Measurements from ENCODE around the gene PPEF2.

Gene PPEF2

DNA sequence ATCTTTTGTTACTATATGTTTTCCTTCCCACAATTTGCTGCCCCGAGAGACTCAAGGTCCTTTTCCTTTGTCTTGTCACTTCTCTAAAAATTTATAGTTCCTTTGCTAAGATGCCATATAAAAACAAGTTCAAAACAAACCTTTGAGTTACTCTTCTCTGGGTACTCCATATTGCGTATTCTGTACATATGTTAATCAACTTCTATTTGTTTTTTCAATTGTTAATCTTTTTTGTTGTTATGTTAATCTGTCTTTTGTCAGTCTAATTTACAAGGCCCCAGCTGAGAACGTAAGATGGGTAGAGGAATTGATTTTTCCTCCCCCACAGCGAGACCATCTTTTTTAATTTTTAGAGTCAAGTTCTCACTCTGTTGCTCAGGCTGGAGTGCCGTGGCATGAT, 7.2 kb upstream of the PPEF2 start:
- no peak overlapping the region for H3K4ac ChIP-seq (ENCODE audit: low read depth in 1 of 2, low read length in 2 of 2)
- H3K79me1 ChIP-seq (replicated peaks; ENCODE audit: low read length, poor library complexity, severe bottlenecking), result no peaks in the 10 kb centered on the region
- no peak overlapping the region for H3K4me2 ChIP-seq (ENCODE audit: low read length, poor library complexity, severe bottlenecking)
- DNase-seq, result no peak
- H3K23ac ChIP-seq (ENCODE audit: low read length in 2 of 2), result no peak overlapping the region
- H3K4me3 ChIP-seq (ENCODE audit: insufficient read depth in 1 of 2, low read depth in 1 of 2, low read length in 2 of 2), result no peak overlapping the region
- H3K9me3 ChIP-seq (ENCODE audit: control insufficient read depth, low read length), result peaks cover 4% of the 10 kb centered on the region
- no peak overlapping the region for H3K9ac ChIP-seq (ENCODE audit: low read length)
- H4K91ac ChIP-seq (ENCODE audit: low read length), result no peak overlapping the region
- no peak overlapping the region for H2BK12ac ChIP-seq (ENCODE audit: low read length in 2 of 2)
- no peak overlapping the region for H3K27ac ChIP-seq (ENCODE audit: low read length, poor library complexity, severe bottlenecking)
- no peak overlapping the region for H2BK5ac ChIP-seq (ENCODE audit: low read depth, low read length, poor library complexity, severe bottlenecking)
- no peak overlapping the region for H3K14ac ChIP-seq (ENCODE audit: low read length in 2 of 2)
- H3K36me3 ChIP-seq (ENCODE audit: control insufficient read depth in 1 of 2, insufficient read depth in 2 of 2, low read depth in 1 of 2, low read length in 2 of 2), result peaks cover 0 to 6% of the 10 kb centered on the region in 2 experiments
- no peaks in the 10 kb centered on the region for H3K27me3 ChIP-seq (ENCODE audit: control insufficient read depth in 1 of 2, insufficient read depth in 1 of 2, low read length in 2 of 2)
- no peak overlapping the region for H4K8ac ChIP-seq (ENCODE audit: low read length)
- WGBS, result 89% methylated on average over 4 of the region's 5 CpGs
- H3K18ac ChIP-seq (ENCODE audit: low read depth in 1 of 2, low read length in 2 of 2), result no peak overlapping the region
- no peak overlapping the region for H2AK5ac ChIP-seq (ENCODE audit: low read length, severe bottlenecking)
- no peaks in the 10 kb centered on the region for H3K4me1 ChIP-seq (ENCODE audit: control insufficient read depth, insufficient read depth, low read depth, low read length)
- H2BK15ac ChIP-seq (ENCODE audit: low read depth, poor library complexity, severe bottlenecking), result no peak overlapping the region
- no peak overlapping the region for H2BK120ac ChIP-seq (ENCODE audit: low read depth, low read length)
- H2AFZ ChIP-seq (ENCODE audit: low read depth, low read length), result no peak overlapping the region

DNA sequence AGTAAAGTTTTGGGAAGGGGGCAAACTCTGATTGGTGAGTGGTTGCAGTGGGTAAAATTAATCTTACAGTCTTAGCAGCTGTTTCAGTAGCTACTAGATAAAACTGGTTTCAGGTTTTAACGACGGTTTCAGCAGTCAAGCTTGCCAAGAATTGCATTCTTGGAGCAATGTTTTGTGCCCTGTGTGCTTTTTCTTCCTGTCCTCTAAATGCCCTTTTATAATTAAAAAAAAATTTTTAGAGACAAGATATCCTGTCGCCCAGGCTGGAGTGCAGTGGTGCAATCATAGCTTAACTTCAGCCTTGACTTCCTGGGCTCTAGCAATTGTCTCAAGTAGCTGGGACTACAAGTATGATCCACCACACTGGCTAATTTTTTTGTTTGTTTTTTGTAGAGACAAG, 6.3 kb upstream of the PPEF2 start:
- no peak overlapping the region for H3K4me2 ChIP-seq (ENCODE audit: low read length, poor library complexity, severe bottlenecking)

DNA sequence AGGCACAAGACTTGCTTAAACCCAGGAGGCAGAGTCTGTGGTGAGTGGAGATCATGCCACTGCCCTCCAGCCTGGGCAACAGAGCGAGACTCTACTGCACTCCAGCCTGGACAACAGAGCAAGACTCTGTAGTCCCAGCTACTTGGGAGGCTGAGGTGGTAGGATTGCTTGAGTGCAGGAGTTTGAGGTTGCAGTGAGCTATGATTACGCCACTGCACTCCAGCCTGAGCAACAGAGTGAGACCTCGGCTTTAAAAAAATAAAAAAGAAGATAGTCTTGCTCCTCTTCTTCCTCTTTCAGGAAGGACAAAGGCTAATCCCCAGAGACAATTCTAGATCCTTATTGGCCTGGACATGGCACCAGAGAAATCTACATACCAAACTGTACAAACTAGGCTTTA, 5.7 kb upstream of the PPEF2 start:
- H3K36me3 ChIP-seq (ENCODE audit: control insufficient read depth in 1 of 2, insufficient read depth in 2 of 2, low read depth in 1 of 2, low read length in 2 of 2), result no peaks in the 10 kb centered on the region
- no peaks in the 10 kb centered on the region for H3K27me3 ChIP-seq (ENCODE audit: control insufficient read depth in 1 of 2, insufficient read depth in 1 of 2, low read length in 2 of 2)
- no peak for DNase-seq
- H3K9ac ChIP-seq (ENCODE audit: low read length), result no peak overlapping the region
- no peak overlapping the region for H4K91ac ChIP-seq (ENCODE audit: low read length)
- no peak overlapping the region for H3K4me3 ChIP-seq (ENCODE audit: insufficient read depth in 1 of 2, low read depth in 1 of 2, low read length in 2 of 2)
- H4K8ac ChIP-seq (ENCODE audit: low read length), result no peak overlapping the region
- H3K4ac ChIP-seq (ENCODE audit: low read depth in 1 of 2, low read length in 2 of 2), result no peak overlapping the region
- 89% methylated on average over 3 of the region's 3 CpGs for whole genome bisulfite sequencing
- no peaks in the 10 kb centered on the region for H3K79me1 ChIP-seq (replicated peaks; ENCODE audit: low read length, poor library complexity, severe bottlenecking)
- no peaks in the 10 kb centered on the region for H3K4me1 ChIP-seq (ENCODE audit: control insufficient read depth, insufficient read depth, low read depth, low read length)
- no peak overlapping the region for H3K27ac ChIP-seq (ENCODE audit: low read length, poor library complexity, severe bottlenecking)
- H3K23ac ChIP-seq (ENCODE audit: low read length in 2 of 2), result no peak overlapping the region
- H3K14ac ChIP-seq (ENCODE audit: low read length in 2 of 2), result no peak overlapping the region
- no peak overlapping the region for H2BK5ac ChIP-seq (ENCODE audit: low read depth, low read length, poor library complexity, severe bottlenecking)
- no peak overlapping the region for H2BK12ac ChIP-seq (ENCODE audit: low read length in 2 of 2)
- no peak overlapping the region for H3K18ac ChIP-seq (ENCODE audit: low read depth in 1 of 2, low read length in 2 of 2)
- no peak overlapping the region for H2AFZ ChIP-seq (ENCODE audit: low read depth, low read length)
- no peak overlapping the region for H3K4me2 ChIP-seq (ENCODE audit: low read length, poor library complexity, severe bottlenecking)
- peaks cover 4% of the 10 kb centered on the region for H3K9me3 ChIP-seq (ENCODE audit: control insufficient read depth, low read length)
- H2BK15ac ChIP-seq (ENCODE audit: low read depth, poor library complexity, severe bottlenecking), result no peak overlapping the region
- H2AK5ac ChIP-seq (ENCODE audit: low read length, severe bottlenecking), result no peak overlapping the region
- no peak overlapping the region for H2BK120ac ChIP-seq (ENCODE audit: low read depth, low read length)

More for the DNA sequence above, 6.3 kb upstream of the PPEF2 start:
- Histone ChIP-seq H4K91ac (ENCODE audit: low read length) (no peak overlapping the region), H3K23ac (ENCODE audit: low read length in 2 of 2) (no peak overlapping the region), H2AFZ (ENCODE audit: low read depth, low read length) (no peak overlapping the region), H3K4ac (ENCODE audit: low read depth in 1 of 2, low read length in 2 of 2) (no peak overlapping the region), H2BK5ac (ENCODE audit: low read depth, low read length, poor library complexity, severe bottlenecking) (no peak overlapping the region), H2BK12ac (ENCODE audit: low read length in 2 of 2) (no peak overlapping the region), H3K4me1 (ENCODE audit: control insufficient read depth, insufficient read depth, low read depth, low read length) (no peaks in the 10 kb centered on the region), H2BK120ac (ENCODE audit: low read depth, low read length) (no peak overlapping the region), H3K9ac (ENCODE audit: low read length) (no peak overlapping the region), H2BK15ac (ENCODE audit: low read depth, poor library complexity, severe bottlenecking) (no peak overlapping the region), H3K27ac (ENCODE audit: low read length, poor library complexity, severe bottlenecking) (no peak overlapping the region), H3K79me1 (replicated peaks; ENCODE audit: low read length, poor library complexity, severe bottlenecking) (no peaks in the 10 kb centered on the region), H3K18ac (ENCODE audit: low read depth in 1 of 2, low read length in 2 of 2) (no peak overlapping the region), H2AK5ac (ENCODE audit: low read length, severe bottlenecking) (no peak overlapping the region), H3K36me3 (ENCODE audit: control insufficient read depth in 1 of 2, insufficient read depth in 2 of 2, low read depth in 1 of 2, low read length in 2 of 2) (peaks cover 0 to under 1% of the 10 kb centered on the region in 2 experiments), H3K4me3 (ENCODE audit: insufficient read depth in 1 of 2, low read depth in 1 of 2, low read length in 2 of 2) (no peak overlapping the region), H4K8ac (ENCODE audit: low read length) (no peak overlapping the region), H3K9me3 (ENCODE audit: control insufficient read depth, low read length) (peaks cover 4% of the 10 kb centered on the region), H3K14ac (ENCODE audit: low read length in 2 of 2) (no peak overlapping the region), H3K27me3 (ENCODE audit: control insufficient read depth in 1 of 2, insufficient read depth in 1 of 2, low read length in 2 of 2) (no peaks in the 10 kb centered on the region)
- DNase-seq, result no peak
- 63% methylated on average over 3 of the region's 3 CpGs for WGBS

DNA sequence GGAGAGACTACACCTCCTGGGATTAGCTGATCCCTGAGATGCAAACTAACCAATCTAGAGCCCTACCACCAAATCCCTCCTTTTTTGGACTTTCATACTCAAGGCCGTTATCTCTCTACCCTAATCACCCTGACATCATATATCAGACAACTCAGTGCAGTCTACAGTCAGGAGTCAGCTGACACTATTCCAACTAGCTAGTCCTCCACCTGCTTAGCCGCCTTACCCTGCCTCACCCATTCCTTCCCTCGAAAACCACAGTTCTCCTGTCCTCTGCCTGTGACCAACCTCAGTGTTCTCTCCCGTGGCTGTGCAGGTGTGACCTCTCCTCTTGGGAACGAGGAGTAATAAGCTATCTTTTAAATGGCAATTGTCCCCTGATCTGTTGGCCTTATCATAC, 1.8 kb upstream of the PPEF2 start:
- Histone ChIP-seq H4K91ac (ENCODE audit: low read length) (no peak overlapping the region), H4K8ac (ENCODE audit: low read length) (no peak overlapping the region), H3K36me3 (ENCODE audit: control insufficient read depth in 1 of 2, insufficient read depth in 2 of 2, low read depth in 1 of 2, low read length in 2 of 2) (no peaks in the 10 kb centered on the region), H2AFZ (ENCODE audit: low read depth, low read length) (no peak overlapping the region), H3K4me3 (ENCODE audit: insufficient read depth in 1 of 2, low read depth in 1 of 2, low read length in 2 of 2) (no peak overlapping the region), H2AK5ac (ENCODE audit: low read length, severe bottlenecking) (no peak overlapping the region), H3K18ac (ENCODE audit: low read depth in 1 of 2, low read length in 2 of 2) (no peak overlapping the region), H3K27me3 (ENCODE audit: control insufficient read depth in 1 of 2, insufficient read depth in 1 of 2, low read length in 2 of 2) (no peaks in the 10 kb centered on the region), H2BK12ac (ENCODE audit: low read length in 2 of 2) (no peak overlapping the region), H3K9ac (ENCODE audit: low read length) (no peak overlapping the region), H3K79me1 (replicated peaks; ENCODE audit: low read length, poor library complexity, severe bottlenecking) (no peaks in the 10 kb centered on the region), H3K27ac (ENCODE audit: low read length, poor library complexity, severe bottlenecking) (no peak overlapping the region), H2BK15ac (ENCODE audit: low read depth, poor library complexity, severe bottlenecking) (no peak overlapping the region), H3K14ac (ENCODE audit: low read length in 2 of 2) (no peak overlapping the region), H3K23ac (ENCODE audit: low read length in 2 of 2) (no peak overlapping the region), H3K9me3 (ENCODE audit: control insufficient read depth, low read length) (no peaks in the 10 kb centered on the region), H3K4ac (ENCODE audit: low read depth in 1 of 2, low read length in 2 of 2) (no peak overlapping the region), H3K4me2 (ENCODE audit: low read length, poor library complexity, severe bottlenecking) (no peak overlapping the region), H3K4me1 (ENCODE audit: control insufficient read depth, insufficient read depth, low read depth, low read length) (no peaks in the 10 kb centered on the region), H2BK120ac (ENCODE audit: low read depth, low read length) (no peak overlapping the region), H2BK5ac (ENCODE audit: low read depth, low read length, poor library complexity, severe bottlenecking) (no peak overlapping the region)
- 89% methylated on average over 5 of the region's 5 CpGs for WGBS
- DNase-seq, result no peak
